GM12891 (cell line): ENCODE measurements around the gene EFEMP1.

Experiments
- DNase-seq: peaks from one replicate; pipeline ENCODE4 v3.0.0; 2011; ENCODE audit warnings: low spot score; ENCODE audit not compliant: insufficient read length
- FAIRE-seq: peaks from 2 replicates; lab custom pipeline; 2011; peaks lifted over from hg19 to GRCh38; lab: Jason Lieb, UNC
- PAX5 ChIP-seq: IDR thresholded peaks from 2 replicates; pipeline ENCODE4 v1.6.1; 2011; ENCODE audit warnings: low read length, moderate library complexity, mild to moderate bottlenecking; ENCODE audit not compliant: insufficient read depth, severe bottlenecking
- POLR2A ChIP-seq: IDR thresholded peaks from 2 replicates; pipeline ENCODE4 v1.6.1; 2011; ENCODE audit warnings: low read depth, low read length, control low read depth
- POLR2AphosphoS5 ChIP-seq: IDR thresholded peaks from 2 replicates; pipeline ENCODE4 v1.6.1; 2011; ENCODE audit warnings: low read depth, low read length, control low read depth
- POU2F2 ChIP-seq: IDR thresholded peaks from 2 replicates; pipeline ENCODE4 v1.6.1; 2011; ENCODE audit warnings: low read depth, mild to moderate bottlenecking, control low read depth, low read length, moderate library complexity
- SPI1 ChIP-seq: IDR thresholded peaks from 2 replicates; pipeline ENCODE4 v1.6.1; 2011; ENCODE audit warnings: low read depth, low read length, control low read depth
- TAF1 ChIP-seq: IDR thresholded peaks from 2 replicates; pipeline ENCODE4 v1.6.1; 2011; ENCODE audit warnings: low read depth, low read length, control low read depth

EFEMP1 gene

GRCh38 chr2:55957142-55957541 is 33.6 kb upstream of the EFEMP1 start:
- TF ChIP-seq SPI1 (no peak), POLR2A (no peak), POLR2AphosphoS5 (no peak), PAX5 (no peak), POU2F2 (no peak), TAF1 (no peak)
- no peak for FAIRE-seq
- DNase-seq: no peak

DNA sequence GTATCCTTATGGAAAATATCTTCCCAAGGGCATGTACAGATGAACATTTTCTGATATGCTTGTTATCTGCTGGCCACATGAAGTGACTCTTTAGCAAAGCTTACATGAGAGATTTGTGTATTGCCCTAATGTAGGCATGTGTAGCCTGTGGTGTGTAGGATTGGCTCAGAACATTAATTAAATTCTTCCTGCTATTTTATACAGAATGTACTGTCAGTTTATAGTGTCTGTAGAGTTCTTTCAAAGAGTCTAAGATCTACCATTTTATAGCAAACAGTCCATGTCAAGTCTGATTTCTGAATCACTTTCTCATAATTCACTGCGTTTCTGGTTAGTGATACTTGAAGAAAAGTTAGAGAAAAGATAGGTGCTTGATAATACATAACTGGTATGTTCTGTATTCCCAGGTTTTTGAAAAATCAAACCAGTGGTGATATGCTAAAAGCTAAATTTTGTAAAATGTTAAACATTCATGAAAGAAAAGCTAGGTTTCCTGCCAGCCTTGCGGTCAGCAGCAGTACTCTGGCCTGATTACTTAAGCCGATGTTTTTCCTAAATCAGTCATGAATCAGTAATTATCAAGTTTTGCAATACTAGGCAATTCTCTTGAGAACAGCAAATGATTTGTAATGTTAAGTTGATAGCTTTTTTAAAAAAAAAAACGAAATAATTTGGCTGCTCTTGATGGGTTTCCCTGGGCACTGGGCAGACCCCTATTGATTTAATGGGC is 30.9 kb upstream of the EFEMP1 start:
- FAIRE-seq (no peak), DNase-seq (no peak)
- TF ChIP-seq POLR2A (no peak), POLR2AphosphoS5 (no peak), PAX5 (no peak), TAF1 (no peak), SPI1 (no peak)

GRCh38 chr2:55952415-55952814 is 28.8 kb upstream of the EFEMP1 start:
- FAIRE-seq: no peak
- TF ChIP-seq TAF1 (no peak), POLR2A (no peak), PAX5 (no peak), POU2F2 (no peak), SPI1 (no peak), POLR2AphosphoS5 (no peak)
- no peak for DNase-seq

GRCh38 chr2:55951533-55951932 is 28.0 kb upstream of the EFEMP1 start:
- no peak for FAIRE-seq
- TF ChIP-seq PAX5 (no peak), POU2F2 (no peak), POLR2A (no peak)
- no peak for DNase-seq

GRCh38 chr2:55949613-55950012 is 26.0 kb upstream of the EFEMP1 start:
- no peak for TF ChIP-seq SPI1
- TF ChIP-seq PAX5: no peak
- TF ChIP-seq POLR2AphosphoS5: no peak
- TF ChIP-seq POU2F2: no peak
- no peak for TF ChIP-seq POLR2A
- no peak for TF ChIP-seq TAF1
- FAIRE-seq (no peak), DNase-seq (no peak)

DNA sequence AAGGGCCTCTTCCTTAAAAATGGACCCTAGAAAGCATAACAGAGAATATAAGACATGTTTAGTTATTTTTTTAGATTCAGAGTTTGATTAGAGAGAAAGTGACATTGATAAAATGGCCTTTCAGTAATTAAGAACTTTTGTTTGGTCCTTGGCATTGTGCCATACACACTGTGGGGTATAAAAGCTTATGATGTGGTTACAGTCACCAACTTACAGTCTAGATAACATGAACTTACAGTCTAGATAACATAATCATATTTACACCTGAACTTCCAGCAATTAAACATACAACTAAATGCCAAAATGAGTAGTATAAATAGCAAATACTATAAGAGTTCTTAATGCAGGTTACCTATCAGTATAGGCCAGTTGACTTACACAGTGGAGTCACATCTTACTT is 25.6 kb upstream of the EFEMP1 start:
- TF ChIP-seq SPI1 (no peak), TAF1 (no peak), PAX5 (no peak), POLR2AphosphoS5 (no peak), POU2F2 (no peak), POLR2A (no peak)
- no peak for FAIRE-seq
- no peak for DNase-seq

- TF ChIP-seq POU2F2 (no peak), POLR2A (no peak), SPI1 (no peak), POLR2AphosphoS5 (no peak), PAX5 (no peak), TAF1 (no peak)
- DNase-seq (no peak), FAIRE-seq (no peak)
Measured at GRCh38 chr2:55948176-55948923, 24.8 kb upstream of the EFEMP1 start.

DNA sequence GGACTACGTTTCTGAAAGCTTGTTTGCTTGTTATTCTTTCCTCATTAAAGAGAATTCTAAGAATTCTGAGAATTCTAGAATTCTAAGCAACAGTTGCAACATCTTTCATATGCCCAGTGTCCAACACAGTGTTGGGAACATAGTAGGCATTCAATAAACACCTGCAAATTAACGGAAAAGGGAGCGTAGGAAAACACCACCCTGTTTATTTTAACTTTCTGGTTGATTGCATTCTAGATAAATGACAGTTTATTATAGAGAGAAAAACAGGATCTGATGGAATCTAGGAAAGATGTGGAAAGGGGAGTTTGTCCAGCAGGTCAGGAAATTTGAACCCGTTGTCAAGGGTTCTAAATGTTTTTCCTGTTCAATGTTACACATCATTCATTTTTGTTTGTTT is 24.2 kb upstream of the EFEMP1 start:
- FAIRE-seq: no peak
- TF ChIP-seq PAX5 (no peak), SPI1 (no peak), POU2F2 (no peak), POLR2AphosphoS5 (no peak), TAF1 (no peak), POLR2A (no peak)

GRCh38 chr2:55946793-55947192 is 23.2 kb upstream of the EFEMP1 start:
- no peak for FAIRE-seq
- TF ChIP-seq SPI1: no peak
- DNase-seq: no peak

More for the DNA sequence above, 24.2 kb upstream of the EFEMP1 start:
- no peak for DNase-seq
